T follicular helper cell (primary cell): ENCODE results near the gene RAB5IF.
A peak's percentile ranks its signal among the peaks of the same experiment; 100 is the strongest.
"Not testable (repeated sequence)": the region's sequence is repeated elsewhere in the genome, so short reads cannot be mapped to it uniquely, and the experiment has no call there.

ENCODE experiments used
- DNase-seq: peaks from one replicate; pipeline ENCODE4 v3.0.0-alpha.2; 2020; ENCODE audit warnings: low read depth

RAB5IF gene

GRCh38 chr20:36585410-36586125 lies 20.0 kb upstream of the RAB5IF start:
- DNase-seq, result no peak

- DNase-seq, result no peak
These were observed 18.1 kb upstream of the RAB5IF start for GRCh38 chr20:36587388-36588070.

- DNase-seq, result no peak
These were observed 14.3 kb upstream of the RAB5IF start for GRCh38 chr20:36591281-36591680.

- DNase-seq, result peak; percentile 40
These were observed 13.5 kb upstream of the RAB5IF start for GRCh38 chr20:36591854-36592641.

GRCh38 chr20:36593347-36593929 lies 12.1 kb upstream of the RAB5IF start:
- no peak for DNase-seq

- no peak for DNase-seq
These were observed 5.7 kb upstream of the RAB5IF start for GRCh38 chr20:36599912-36600345.

DNA sequence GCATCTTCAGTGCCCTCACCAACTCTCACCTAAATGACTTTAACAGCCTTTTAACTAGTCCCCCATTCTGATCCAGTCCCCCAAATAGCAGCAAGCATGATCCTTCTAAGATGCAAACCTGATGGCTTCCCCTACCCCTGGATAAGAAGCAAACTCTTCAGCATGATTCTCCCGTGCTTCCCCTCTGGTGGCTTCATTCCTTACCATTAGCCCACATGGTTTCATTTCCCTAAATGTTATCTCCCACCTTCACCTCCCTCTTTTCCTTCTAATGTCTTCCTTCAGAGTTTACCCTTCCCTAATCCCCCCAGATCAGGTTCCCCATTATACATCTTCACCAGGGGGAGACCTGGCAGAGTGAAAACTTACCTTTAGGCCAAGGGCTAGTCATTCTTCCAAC lies 4.0 kb upstream of the RAB5IF start:
- DNase-seq, result no peak

DNA sequence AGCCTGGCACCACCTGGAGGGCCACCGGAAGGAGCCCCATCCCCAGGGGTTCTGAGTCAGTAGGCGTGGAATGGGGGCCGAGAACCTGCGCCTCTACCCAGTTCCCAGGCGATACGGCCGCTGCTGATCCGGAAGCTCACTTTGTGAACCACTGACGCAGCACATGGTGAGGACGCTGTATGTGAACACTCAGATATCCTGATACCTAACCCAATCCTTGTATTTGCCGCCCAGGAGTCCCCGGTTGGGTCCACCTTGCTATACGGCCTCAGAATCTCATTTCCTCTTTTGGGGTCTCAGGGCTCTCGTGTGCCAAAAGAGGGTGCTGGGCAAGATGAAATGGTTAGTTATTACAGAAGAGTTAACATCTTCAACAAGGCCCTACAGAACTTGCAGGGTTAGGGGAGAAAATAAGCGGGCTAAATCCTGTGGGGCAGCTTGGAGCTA lies 604 bp upstream of the RAB5IF start:
- peak; percentile 48 for DNase-seq

- DNase-seq, result no peak
These were observed 833 bp downstream of the RAB5IF start for GRCh38 chr20:36606158-36607066.

GRCh38 chr20:36607586-36608387 lies 2.2 kb downstream of the RAB5IF start:
- no peak for DNase-seq

DNA sequence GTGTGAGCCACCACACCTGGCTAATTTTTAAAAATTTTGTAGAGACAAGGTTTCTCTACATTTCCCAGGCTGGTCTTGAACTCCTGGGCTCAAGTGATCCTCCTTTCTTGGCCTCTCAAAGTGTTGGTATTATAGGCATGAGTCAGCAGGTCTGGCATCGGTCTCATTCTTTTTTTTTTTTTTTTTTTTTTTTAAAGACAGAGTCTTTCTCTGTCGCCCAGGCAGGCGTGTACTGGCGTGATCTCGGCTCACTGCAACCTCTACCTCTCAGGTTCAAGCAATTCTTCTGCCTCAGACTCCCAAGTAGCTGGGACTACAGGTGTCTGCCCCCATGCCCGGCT lies 2.8 kb downstream of the RAB5IF start:
- DNase-seq, result not testable (repeated sequence)

DNA sequence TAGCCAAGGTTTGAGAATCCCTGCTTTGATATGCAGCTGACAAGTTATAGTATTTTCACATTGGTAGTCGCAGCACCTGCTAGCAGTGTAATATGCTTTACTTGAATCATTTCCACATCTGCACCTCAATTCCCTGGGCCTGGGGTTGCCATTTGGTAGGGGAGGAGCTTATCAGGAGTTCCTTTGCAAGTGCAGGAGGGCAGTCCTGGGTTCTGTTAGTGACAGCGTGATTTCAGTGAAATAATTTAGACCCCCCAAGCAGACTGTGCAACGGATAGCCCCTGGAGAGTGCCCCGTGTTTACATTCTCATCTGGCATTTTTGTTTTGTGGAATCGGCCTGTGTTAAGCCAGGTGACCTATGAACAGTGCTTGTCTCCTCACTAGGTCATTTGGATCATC lies 6.0 kb downstream of the RAB5IF start:
- no peak for DNase-seq

- no peak for DNase-seq
These were observed 8.4 kb downstream of the RAB5IF start for GRCh38 chr20:36613974-36614373.

- DNase-seq, result no peak
These were observed 9.4 kb downstream of the RAB5IF start for GRCh38 chr20:36614781-36615557.

DNA sequence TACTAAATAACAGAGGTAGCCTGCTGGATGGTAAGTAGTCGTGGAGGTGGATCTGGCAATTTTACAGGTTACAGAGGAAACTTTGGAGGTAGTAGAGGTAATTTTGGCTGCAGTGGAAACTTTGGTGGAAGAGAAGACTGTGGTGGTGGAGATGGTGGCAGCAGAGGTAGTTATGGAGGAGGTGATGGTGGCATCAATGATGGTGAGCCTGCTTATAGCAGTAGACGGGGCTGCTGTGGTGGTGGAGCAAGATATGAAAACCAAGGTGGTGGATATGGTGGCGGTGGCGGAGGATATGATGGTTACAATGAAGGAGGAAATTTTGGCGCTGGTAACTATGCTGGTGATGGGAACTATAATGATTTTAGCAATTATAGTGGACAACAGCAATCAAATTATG lies 15.3 kb downstream of the RAB5IF start:
- no peak for DNase-seq

DNA sequence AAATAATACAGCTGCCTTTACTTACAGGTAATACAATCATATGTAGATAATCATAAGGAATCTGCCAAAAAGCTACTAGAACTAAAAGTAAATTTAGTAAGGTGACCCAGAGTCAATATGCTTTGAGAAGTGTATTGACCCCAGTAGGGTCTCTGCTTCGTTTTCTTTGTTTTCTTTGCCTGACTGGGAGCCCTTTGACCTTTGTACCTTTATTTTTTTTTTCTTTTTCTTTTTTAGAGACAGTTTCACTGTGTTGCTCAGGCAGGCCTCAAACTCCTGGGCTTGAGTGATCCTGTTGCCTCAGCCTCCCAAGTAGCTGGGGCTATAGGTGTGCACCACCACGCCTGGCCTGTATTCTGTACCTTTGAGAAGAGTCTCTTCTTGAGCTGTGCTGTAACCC lies 17.9 kb downstream of the RAB5IF start:
- DNase-seq, result no peak

DNA sequence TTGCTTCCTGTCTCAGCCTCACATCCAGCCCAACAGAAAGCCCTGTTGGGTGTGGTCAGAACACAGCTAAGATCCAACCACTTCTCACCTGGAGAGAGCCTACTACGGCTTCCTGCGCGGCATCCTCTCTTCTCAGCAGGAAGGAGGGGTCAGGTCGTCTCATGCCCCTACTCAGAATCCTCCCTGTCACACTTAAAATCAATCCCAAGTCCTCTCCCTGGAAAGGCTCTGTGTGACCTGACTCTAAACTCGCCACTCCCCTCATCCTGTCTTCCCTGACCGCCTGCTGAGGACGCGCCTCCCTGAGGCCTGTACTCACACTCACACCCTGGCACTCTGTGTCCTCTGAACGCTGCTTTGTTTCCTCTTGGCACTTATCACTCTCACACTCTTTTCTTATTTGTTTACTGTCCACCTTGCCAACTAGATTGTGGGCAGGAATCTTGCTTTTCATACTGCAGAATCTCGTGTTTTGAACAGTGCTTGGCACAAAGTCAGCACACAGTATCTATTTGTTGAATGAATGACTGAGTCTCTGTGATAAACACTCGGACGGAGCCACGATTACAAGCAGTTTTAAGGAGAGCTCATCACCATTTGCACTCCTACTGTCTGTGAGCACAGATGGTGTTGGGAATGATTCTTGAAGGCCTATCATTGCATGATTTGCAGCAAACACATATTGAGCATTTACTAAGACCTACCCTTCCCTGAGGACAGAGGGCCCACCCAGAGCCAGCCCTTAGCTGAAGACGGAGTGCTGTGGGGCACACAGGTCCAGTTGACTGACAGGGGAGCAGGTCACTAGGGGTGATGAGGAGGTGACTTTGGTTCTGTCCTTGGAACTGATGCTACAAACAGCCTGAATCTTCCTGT lies 18.7 kb downstream of the RAB5IF start:
- DNase-seq, result no peak

DNA sequence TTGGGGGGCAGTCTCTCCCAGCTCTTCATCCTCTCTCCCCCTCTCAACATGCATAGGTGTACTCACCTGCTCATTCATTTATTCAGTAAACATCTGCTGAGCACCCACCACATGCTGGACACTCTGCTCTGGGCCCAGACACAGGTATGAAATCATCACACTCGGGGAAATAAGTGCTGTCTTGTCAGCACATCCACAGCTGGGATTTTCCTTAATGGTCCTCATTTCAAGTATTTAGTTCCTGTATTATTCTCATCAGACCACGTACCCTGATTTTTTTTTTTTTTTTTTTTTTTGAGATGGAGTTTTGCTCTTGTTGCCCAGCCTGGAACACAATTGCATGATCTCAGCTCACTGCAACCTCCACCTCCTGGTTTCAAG lies 19.4 kb downstream of the RAB5IF start:
- no peak for DNase-seq

GRCh38 chr20:36628076-36628475 lies 22.5 kb downstream of the RAB5IF start:
- no peak for DNase-seq
